ENCODE data around the gene HTRA1.

DNA sequence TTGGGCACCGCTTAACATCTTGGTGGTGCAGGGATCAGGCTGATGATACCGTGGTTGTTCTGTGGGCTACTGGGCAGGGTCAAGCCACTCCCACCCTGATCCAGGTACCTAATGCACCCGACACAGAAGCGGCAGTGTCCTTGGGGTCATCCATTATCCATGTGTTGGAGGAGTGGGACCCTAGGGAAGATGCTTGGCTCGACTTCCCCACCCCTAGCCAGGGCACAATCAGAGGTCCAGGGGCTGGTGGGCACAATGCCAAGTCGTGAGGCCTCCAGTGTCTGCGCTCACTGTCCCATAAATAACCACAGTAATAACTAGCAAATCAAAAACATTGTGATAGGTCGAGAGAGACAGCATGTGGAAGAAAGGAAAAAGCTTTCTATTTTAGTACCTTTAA is 37.7 kb downstream of the HTRA1 start:
- TF ChIP-seq POLR2AphosphoS5 (IDR thresholded peaks at IDR 0.05; ENCODE audit: low read depth, low read length) (no peak), SIN3A (IDR thresholded peaks at IDR 0.05; ENCODE audit: borderline replicate concordance, insufficient read depth, low read length) (no peak), TAF1 (IDR thresholded peaks at IDR 0.05; ENCODE audit: borderline replicate concordance, insufficient read depth, low read length) (no peak), FOXP2 (optimal IDR thresholded peaks at IDR 0.05; ENCODE audit: borderline replicate concordance, extremely low read depth, extremely low read length, insufficient read depth) (no peak)
- TF ChIP-seq, protein P1, sequence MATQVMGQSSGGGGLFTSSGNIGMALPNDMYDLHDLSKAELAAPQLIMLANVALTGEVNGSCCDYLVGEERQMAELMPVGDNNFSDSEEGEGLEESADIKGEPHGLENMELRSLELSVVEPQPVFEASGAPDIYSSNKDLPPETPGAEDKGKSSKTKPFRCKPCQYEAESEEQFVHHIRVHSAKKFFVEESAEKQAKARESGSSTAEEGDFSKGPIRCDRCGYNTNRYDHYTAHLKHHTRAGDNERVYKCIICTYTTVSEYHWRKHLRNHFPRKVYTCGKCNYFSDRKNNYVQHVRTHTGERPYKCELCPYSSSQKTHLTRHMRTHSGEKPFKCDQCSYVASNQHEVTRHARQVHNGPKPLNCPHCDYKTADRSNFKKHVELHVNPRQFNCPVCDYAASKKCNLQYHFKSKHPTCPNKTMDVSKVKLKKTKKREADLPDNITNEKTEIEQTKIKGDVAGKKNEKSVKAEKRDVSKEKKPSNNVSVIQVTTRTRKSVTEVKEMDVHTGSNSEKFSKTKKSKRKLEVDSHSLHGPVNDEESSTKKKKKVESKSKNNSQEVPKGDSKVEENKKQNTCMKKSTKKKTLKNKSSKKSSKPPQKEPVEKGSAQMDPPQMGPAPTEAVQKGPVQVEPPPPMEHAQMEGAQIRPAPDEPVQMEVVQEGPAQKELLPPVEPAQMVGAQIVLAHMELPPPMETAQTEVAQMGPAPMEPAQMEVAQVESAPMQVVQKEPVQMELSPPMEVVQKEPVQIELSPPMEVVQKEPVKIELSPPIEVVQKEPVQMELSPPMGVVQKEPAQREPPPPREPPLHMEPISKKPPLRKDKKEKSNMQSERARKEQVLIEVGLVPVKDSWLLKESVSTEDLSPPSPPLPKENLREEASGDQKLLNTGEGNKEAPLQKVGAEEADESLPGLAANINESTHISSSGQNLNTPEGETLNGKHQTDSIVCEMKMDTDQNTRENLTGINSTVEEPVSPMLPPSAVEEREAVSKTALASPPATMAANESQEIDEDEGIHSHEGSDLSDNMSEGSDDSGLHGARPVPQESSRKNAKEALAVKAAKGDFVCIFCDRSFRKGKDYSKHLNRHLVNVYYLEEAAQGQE (IDR thresholded peaks at IDR 0.05; ENCODE audit: insufficient read depth in 1 of 2, low read depth in 2 of 2, low read length in 2 of 2): no peak

Data from PFSK-1 (cell line).